Endometrium (tissue), 2 donors: ENCODE results near the gene ATP6V0C.

Source experiments
- FAIRE-seq: peaks from 2 replicates; lab custom pipeline; 2012; peaks lifted over from hg19 to GRCh38; lab: Jason Lieb, UNC
- donor health status: control.
- donor health status: control.

The ATP6V0C gene

GRCh38 chr16:2513405-2514332 is at the start of gene ATP6V0C:
Gene ATP6V0C (plus strand): TSS chr16:2513952. CDS start chr16:2514104, 152 bp downstream.
- FAIRE-seq, result no peak

GRCh38 chr16:2464333-2464732 is 49.4 kb upstream of the ATP6V0C start:
- FAIRE-seq, result no peak

- FAIRE-seq, result no peak
These were observed 47.9 kb upstream of the ATP6V0C start for GRCh38 chr16:2465653-2466415.

DNA sequence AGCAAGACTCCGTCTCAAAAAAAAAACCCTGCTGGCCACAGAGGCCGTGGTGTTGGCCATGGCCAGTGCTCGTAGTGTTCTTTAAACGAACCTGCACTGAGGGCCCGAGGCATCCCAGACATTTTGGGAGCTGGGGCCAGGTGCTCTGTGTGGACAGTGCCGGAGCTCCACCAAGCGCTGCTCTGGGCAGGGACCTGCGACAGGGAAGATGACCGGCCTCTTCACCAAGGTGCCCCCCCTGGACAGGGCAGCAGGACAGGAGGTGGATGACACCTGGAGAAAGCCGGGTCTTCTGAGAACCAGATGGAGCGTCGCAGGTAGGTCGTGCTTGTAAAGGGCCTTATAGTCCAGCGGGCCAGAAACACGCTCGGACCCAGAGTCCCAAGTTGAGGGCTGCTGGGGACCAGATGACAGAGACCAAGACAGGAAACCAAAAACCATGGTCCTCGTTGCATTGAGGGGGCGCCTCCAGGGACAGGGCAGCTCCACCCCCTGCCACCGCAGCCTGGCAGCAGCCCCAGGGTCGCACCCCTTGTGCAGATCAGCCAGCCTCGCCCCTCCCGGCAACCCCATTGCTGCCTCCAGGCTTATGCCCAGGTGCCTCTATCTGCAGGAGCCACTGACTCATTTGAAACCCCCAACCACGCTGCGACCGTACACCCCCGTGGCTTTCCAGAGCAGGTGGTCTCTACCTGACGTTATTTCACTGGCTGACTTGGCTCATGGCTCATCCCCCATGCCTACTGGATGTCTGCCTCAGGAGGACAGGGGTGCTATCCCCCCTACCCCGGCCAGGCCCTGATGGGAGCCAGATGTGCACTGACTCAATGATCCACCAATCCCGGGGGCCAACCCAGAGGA is 46.9 kb upstream of the ATP6V0C start:
- FAIRE-seq, result no peak

DNA sequence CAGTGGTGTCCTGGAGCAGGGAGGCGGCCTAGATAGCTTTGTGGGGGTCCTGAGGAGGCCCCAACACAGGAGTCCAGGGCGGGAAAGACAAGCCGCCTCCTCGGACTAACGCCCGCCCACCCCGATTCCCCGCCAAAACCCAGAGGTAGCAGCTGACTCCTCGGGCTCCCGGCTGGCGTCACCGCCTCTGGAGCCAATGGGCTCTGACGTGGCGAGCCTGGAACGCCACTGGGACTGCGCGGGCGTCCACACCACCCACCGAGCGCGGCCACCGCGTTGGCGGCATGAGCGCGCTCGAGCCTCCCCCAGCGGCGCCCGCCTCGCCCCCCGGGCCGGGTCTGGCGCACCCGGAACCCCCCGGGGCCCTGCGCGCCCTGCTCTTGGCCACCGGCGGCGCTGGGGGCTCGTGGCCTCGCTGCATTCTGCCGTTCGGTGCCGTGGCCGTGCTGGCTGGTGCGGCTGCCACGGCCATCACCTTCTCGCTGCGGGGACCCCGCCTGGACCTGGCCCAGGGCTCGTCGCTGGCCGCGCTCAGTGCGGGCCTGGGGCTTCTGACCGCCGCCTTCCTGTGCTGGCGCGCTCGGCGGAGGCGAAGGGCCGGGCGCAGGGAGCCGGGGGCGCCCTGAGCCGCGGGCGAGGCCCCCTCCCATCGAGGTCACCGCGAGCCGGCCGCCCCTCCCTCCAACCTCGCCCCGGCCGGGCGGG is 46.1 kb upstream of the ATP6V0C start:
- no peak for FAIRE-seq

GRCh38 chr16:2468233-2468724 is 45.5 kb upstream of the ATP6V0C start:
- FAIRE-seq, result no peak

DNA sequence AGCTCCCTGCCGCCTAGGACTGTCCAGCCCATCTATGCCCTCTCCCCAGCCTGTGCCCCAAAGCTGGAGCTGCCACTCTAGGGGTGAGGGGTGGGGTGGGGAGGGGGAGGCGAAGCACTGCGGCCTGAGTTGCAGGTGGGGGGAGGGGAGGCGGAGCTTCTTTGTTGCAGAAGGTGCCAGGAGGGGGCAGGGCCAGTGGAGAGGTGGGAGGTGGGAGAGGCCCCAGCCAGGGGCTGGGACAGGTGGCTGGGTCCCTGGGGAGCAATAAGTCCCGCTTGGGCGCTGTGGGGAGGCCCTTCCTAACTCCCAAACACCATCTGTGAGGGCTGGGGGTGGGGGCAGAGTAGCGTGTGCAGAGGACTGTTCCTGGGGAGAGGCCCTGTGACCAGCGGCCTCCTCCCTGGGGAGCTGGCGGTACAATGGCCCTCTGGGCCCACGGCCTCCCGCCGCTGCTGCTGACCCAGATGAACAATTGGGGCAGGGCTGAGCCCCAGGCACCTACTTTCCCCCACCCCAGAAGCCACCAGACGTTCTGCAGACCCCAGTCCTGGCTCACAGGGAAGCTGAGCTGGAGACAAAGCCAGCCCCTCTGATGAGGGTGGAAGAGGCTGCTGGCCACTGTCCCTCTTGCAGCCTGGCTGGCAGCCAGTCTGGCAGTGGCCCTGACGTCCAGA is 44.9 kb upstream of the ATP6V0C start:
- FAIRE-seq, result no peak

DNA sequence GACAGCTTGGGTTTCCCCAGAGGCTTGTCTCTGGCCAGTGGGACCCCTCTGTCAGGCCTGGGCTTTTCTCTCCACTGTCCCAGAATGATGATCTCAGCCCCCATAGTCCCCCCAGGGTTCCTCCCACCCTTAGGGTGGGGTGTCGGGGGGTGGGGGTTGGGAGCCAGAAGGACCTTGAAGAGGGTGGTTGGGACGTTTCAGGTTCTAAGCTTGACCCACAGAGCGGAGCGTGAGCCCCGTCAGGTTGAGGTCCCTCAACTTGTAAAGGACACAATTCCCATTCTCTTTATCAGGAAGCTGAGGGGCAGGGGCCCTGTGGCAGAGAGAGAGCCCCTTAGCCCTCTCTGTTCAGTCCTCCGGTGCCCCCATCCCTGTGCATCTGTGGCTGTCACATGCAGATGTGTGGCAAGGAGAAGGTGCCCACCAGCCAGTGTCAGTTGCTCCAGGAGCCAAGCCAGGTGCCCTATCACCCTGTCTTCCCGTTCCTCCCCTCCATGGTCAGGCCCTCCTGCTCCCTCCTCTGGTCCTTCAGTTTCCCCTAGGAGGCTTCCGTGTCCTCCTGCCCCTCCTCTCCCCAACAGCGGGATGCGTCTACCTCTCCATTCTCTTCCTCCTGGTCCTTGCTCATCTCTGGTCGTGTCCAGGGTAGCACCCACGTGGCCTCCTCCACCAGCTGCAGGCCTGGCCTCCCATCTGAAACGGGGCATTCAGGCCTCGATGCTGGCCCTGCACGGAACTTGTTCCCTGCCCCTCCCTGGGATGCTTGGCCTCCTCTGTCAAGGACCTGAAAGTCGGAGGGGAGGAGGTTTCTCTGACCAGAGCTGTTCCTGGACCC is 44.1 kb upstream of the ATP6V0C start:
- FAIRE-seq, result no peak

DNA sequence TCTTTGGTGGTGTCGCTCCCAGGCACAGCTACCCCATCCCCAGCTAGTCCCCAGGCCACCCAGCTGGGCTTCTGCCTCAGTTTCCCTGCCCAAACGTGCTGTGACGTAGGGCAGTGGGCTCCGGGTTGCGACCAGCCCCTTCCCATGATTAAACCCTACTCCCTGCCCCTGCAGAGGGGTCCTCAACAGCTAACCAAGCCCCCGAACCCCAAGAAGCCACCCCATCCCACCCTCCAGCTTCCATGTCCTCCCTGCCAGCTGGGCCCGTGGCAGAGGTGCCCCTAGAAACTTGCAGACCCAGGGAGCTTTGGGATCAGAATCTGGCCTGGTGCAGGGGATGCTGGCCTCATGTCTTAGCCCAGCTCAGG is 43.5 kb upstream of the ATP6V0C start:
- FAIRE-seq, result no peak

DNA sequence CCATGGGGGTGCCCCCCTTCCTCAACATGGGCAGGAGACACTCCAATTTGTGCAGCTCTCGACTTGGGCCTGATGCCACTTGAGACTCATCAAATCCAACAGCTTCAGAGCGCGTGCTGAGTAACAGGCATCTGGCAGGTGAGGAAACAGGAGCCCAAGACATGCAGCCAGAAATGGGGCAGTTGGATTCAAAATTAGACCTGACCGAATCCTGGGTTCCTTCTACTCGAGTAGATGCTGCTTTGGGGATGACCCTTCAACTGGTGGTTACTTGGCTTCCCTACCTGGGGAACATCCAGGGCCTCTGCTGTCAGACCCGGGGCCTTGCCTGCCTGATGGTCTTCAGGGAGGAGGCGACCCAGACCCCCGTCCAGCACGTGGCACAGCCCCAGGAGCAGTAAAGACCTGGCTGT is 43.1 kb upstream of the ATP6V0C start:
- FAIRE-seq, result no peak

DNA sequence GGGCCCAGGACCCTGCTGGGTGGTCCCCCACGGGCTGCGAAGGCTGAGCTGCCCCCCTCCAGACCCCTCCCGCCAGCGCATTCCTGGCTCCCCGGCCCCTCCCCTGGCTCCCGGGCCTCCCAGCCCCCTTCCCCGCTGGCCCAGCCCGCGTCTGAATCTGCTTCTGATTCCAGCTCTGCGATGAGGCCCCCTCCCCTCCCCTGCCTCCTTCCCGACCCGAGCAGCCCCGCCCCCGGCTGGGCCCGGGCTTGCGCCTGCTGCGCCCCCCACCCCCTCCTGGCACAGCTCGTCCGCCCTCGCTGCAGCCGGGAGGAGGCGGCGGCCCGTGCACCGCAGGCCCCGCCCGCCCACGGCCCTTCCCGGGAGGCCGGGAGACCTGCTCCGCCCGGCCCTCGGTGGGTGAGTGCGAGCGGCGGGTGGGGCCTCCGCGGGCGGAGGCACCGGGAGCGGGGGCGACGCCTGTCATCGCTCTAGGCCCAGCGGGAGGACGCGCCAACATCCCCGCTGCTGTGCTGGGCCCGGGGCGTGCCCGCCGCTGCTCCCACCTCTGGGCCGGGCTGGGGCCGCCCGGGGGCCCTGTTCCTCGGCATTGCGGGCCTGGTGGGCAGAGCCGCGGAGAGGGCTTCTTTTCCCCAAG is 42.6 kb upstream of the ATP6V0C start, which contains the start of gene NTN3:
NTN3 (plus strand) TSS at position 282 of the 637 bp plus-strand sequence. CDS start 405 bp downstream, outside the sequence.
- no peak for FAIRE-seq

DNA sequence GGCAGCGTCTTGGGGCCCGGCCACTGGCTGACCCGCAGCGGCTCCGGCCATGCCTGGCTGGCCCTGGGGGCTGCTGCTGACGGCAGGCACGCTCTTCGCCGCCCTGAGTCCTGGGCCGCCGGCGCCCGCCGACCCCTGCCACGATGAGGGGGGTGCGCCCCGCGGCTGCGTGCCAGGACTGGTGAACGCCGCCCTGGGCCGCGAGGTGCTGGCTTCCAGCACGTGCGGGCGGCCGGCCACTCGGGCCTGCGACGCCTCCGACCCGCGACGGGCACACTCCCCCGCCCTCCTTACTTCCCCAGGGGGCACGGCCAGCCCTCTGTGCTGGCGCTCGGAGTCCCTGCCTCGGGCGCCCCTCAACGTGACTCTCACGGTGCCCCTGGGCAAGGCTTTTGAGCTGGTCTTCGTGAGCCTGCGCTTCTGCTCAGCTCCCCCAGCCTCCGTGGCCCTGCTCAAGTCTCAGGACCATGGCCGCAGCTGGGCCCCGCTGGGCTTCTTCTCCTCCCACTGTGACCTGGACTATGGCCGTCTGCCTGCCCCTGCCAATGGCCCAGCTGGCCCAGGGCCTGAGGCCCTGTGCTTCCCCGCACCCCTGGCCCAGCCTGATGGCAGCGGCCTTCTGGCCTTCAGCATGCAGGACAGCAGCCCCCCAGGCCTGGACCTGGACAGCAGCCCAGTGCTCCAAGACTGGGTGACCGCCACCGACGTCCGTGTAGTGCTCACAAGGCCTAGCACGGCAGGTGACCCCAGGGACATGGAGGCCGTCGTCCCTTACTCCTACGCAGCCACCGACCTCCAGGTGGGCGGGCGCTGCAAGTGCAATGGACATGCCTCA is 41.9 kb upstream of the ATP6V0C start:
- no peak for FAIRE-seq

DNA sequence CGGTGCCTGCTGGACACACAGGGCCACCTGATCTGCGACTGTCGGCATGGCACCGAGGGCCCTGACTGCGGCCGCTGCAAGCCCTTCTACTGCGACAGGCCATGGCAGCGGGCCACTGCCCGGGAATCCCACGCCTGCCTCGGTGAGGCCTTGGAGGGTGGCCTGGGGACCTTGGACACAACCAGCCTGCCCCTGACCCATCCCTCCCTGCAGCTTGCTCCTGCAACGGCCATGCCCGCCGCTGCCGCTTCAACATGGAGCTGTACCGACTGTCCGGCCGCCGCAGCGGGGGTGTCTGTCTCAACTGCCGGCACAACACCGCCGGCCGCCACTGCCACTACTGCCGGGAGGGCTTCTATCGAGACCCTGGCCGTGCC is 41.3 kb upstream of the ATP6V0C start:
- FAIRE-seq, result no peak

GRCh38 chr16:2472885-2473445 is 40.8 kb upstream of the ATP6V0C start:
- no peak for FAIRE-seq

GRCh38 chr16:2473446-2473926 is 40.3 kb upstream of the ATP6V0C start:
- no peak for FAIRE-seq

DNA sequence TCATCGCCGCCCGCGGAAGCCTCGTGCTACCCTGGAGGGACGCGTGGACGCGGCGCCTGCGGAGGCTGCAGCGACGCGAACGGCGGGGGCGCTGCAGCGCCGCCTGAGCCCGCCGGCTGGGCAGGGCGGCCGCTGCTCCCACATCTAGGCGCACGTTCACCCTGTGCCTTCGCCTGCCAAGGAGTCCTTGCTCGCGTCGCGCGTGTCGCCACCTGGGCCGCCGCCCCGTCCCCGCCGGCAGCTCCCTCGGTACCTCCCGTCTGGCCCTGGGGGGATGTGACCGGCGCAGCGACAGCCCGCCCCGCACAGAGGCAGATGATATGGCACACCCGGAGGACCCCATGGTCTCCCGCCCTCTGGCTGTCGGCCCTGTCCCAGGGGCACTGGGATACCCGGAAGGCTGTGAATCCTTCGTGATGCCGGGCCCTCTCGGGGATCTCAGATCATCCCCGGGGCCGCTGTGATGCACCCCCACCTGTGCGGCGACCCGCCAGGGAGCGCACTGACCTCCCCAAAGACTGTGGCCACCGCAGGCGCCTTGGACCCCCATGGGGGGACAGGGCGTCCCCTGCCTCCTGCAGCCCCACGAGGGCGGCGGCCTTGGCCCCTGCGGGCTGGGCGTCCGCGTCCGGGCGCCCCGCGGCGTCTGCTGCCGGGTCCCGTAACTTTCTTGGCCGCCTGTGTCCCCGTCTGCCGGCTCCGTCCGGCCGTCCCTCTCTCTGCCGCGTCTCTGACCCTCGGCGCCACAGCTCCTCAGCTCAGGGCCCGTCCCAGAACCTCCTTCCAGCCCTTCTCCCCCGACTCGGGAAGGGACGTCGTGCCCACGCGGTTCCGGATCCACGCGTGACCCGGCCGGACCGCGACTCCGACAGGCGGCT is 39.5 kb upstream of the ATP6V0C start:
- FAIRE-seq, result no peak

- no peak for FAIRE-seq
These were observed 38.8 kb upstream of the ATP6V0C start, which contains the start of gene TBC1D24 for GRCh38 chr16:2474877-2475412. Gene TBC1D24 (plus strand): TSS chr16:2475127. CDS start chr16:2496149, 21,022 bp downstream.
